PC-9 (cell line): Measurements from ENCODE around the gene KCNF1.

ENCODE experiments used
- EZH2 ChIP-seq: fragments of 200-600 bp; sonication (generic); IDR thresholded peaks from 2 replicates; pipeline ENCODE4 v1.8.0; 2017; ENCODE audit warnings: antibody characterized with exemption, low read depth
- TF ChIP-seq, protein P1 (sequence below): fragments of 200-600 bp; sonication (generic); conservative IDR thresholded peaks from 2 replicates; pipeline ENCODE4 v1.6.1; 2017; ENCODE audit warnings: mixed run types, antibody characterized with exemption, mild to moderate bottlenecking, moderate library complexity

DNA sequence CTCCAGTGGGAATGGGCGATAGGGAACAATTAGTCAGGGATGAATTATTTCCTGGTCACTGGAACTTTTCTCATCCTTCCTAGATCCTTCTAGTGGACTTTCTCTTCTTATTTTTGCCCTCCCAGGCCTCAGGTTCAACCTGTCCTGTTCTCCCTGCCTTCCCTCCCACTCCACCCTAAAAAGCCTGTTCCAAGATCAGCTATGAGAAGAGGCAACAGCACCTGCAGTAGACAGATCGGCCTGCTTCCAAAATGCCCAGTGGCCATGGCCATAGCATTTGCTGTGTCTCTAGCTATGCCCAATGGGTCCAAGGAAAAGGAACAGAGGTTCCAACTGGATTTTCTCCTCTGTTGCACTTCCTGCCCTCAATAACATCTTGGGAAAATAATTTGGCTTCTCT is 16.5 kb upstream of the KCNF1 start:
- TF ChIP-seq, protein P1, sequence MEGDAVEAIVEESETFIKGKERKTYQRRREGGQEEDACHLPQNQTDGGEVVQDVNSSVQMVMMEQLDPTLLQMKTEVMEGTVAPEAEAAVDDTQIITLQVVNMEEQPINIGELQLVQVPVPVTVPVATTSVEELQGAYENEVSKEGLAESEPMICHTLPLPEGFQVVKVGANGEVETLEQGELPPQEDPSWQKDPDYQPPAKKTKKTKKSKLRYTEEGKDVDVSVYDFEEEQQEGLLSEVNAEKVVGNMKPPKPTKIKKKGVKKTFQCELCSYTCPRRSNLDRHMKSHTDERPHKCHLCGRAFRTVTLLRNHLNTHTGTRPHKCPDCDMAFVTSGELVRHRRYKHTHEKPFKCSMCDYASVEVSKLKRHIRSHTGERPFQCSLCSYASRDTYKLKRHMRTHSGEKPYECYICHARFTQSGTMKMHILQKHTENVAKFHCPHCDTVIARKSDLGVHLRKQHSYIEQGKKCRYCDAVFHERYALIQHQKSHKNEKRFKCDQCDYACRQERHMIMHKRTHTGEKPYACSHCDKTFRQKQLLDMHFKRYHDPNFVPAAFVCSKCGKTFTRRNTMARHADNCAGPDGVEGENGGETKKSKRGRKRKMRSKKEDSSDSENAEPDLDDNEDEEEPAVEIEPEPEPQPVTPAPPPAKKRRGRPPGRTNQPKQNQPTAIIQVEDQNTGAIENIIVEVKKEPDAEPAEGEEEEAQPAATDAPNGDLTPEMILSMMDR, result no peak
- no peak for TF ChIP-seq EZH2
